Measurements from ENCODE around the gene MAP7D3.

DNA sequence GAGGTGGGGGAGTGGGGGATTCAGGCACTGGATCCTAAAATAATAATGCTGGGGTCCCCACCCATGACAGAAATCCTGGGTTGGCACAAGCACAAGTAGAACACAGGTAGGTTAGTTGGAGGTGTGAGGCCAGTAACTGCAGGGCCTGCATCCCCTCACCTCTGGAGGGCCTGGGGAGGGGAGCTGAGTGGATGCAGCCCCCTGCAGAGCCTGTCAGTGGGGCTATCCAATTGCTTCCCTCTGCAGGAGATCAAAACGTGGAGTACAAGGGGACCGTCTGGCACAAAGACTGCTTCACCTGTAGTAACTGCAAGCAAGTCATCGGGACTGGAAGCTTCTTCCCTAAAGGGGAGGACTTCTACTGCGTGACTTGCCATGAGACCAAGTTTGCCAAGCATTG, 43.7 kb downstream of the MAP7D3 start:
- TF ChIP-seq POLR2AphosphoS5 (IDR thresholded peaks at IDR 0.05) (no peak), POLR2A (IDR thresholded peaks at IDR 0.05) (no peak)

Measured in suprapubic skin (tissue), 4 donors.